Ovary (tissue), 9 donors: Measurements from ENCODE around the gene COX6B2. TPM values are rescaled to one million over a fixed set of nuclear protein-coding genes. Genes with fewer than 3 reads are reported as not detected.

Experiments
- DNase-seq, 5 donors: peaks; one replicate each; pipeline ENCODE4 v3.0.0-alpha.2; 2019 to 2020
- H3K27ac ChIP-seq, 2 donors: fragments of 200-600 bp; one replicate each; pipeline versions ENCODE4 v1.5.1 to v1.8.0; 2019 to 2022
- H3K27me3 ChIP-seq: fragments of 200-600 bp; one replicate; pipeline ENCODE4 v1.8.0; 2022
- H3K36me3 ChIP-seq: fragments of 200-600 bp; sonication (generic); one replicate; pipeline ENCODE4 v1.5.1; 2019
- H3K4me1 ChIP-seq: one replicate; pipeline ENCODE4 v1.8.1; 2013; ENCODE audit warnings: mild to moderate bottlenecking, moderate library complexity; ENCODE audit not compliant: insufficient read depth
- H3K4me3 ChIP-seq: fragments of 200-600 bp; sonication (generic); one replicate; pipeline ENCODE4 v1.5.1; 2017
- H3K9me3 ChIP-seq, 2 donors: fragments of 200-600 bp in 1 of 2; sonication (generic) in 1 of 2; one replicate each; pipeline versions ENCODE4 v1.5.1 to v1.8.1; 2013 to 2019; ENCODE audit warnings: mild to moderate bottlenecking in 1 of 2, moderate library complexity in 1 of 2
- CTCF ChIP-seq, 3 donors: fragments of 450-650 bp in 2 of 3; fragments of 200-600 bp in 1 of 3; IDR thresholded peaks; one replicate each; pipeline versions ENCODE4 v1.5.1 to v1.8.0; 2016 to 2022; ENCODE audit warnings: antibody characterized with exemption in 3 of 3, mild to moderate bottlenecking in 1 of 3
- EP300 ChIP-seq: sonication (generic); formaldehyde crosslinking; IDR thresholded peaks from one replicate; pipeline ENCODE4 v1.6.1; 2017; ENCODE audit warnings: antibody characterized with exemption
- POLR2A ChIP-seq: fragments of 450-650 bp; IDR thresholded peaks from one replicate; pipeline ENCODE4 v1.6.1; 2017; ENCODE audit warnings: antibody characterized with exemption, mild to moderate bottlenecking, moderate library complexity
- WGBS, 3 donors: extraction: QIAGEN DNeasy Blood & Tissue Kit in 1 of 3; methylation state at CpG; one replicate each; pipeline versions ENCODE4 v1.1.5 to v1.1.7; 2013 to 2017; 5-methylcytosine and 5-hydroxymethylcytosine counted together
- intact Hi-C, 4 donors: fragments of 100-400 bp; cut with DNase I; formaldehyde crosslinking; loops; one replicate each; pipeline versions ENCODE4 v1.11.0 to v1.15.1; 2022 to 2023
- polyA plus RNA-seq, 2 donors: library from polyadenylated mRNA; stranded (reverse); fragments of 200-250 nt in 1 of 2; fragments of 350-450 nt in 1 of 2; fragmentation: Illumina TruSeq in 1 of 2; extraction: RNeasy Lipid Tissue Mini Kit (QIAGEN cat#74804) in 1 of 2; gene quantifications; one replicate each; pipeline ENCODE4 v1.2.3, GENCODE V29; 2013 to 2014
- total RNA-seq, 7 donors: library from RNA; depleted of rRNA in 2 of 7; stranded (reverse); fragments of >200 nt in 2 of 7; fragmentation: NEBNext Ultra II Directional in 3 of 7; extraction: Animal tissue kit (Norgen Biotek cat#: 25700) in 3 of 7; gene quantifications; one replicate each; pipeline versions ENCODE4 v1.1.0 to v1.2.4, GENCODE V29; 2016 to 2023
- donor health status: DM: no; HTN: no; CAD: no; lungs with moderate emphysema.
- donor health status: DM: no; HTN: no; CAD: no.
- donor health status: Bipolar disorder and iron deficiency.
- donor health status: DM: yes; HTN: yes; CAD: no.
- donor health status: DM: no; HTN: no; CAD: no.
- donor health status: DM: yes; HTN: yes; CAD: no.

The COX6B2 gene
- total and polyA plus RNA-seq, 9 donors: 0.10 to 1.5 (median 0.36) TPM; not detected in 2

- Histone ChIP-seq H3K4me3 (no peak within 1 kb of the TSS), H3K4me1 (no peaks in the 10 kb centered on the region), H3K36me3 (no peaks in the 10 kb centered on the region), H3K27me3 (no peaks in the 10 kb centered on the region), H3K27ac (no peak within 1 kb of the TSS), H3K9me3 (no peaks in the 10 kb centered on the region)
- TF ChIP-seq EP300 (no peak), POLR2A (no peak), CTCF (IDR thresholded peaks at IDR 0.05) (no peak)
- no peak for DNase-seq
- intact Hi-C loops: no loop called here
- WGBS, 3 donors: 75 to 79% (median 77%) methylated on average over 14 of the region's 14 CpGs
Measured at GRCh38 chr19:55325172-55325571, 29.3 kb downstream of the COX6B2 start, which contains the start of gene TMEM150B. TMEM150B (minus strand) TSS chr19:55325341; CDS start chr19:55321036, 4,305 bp downstream.

- Histone ChIP-seq H3K27ac (no peak overlapping the region), H3K9me3 (no peaks in the 10 kb centered on the region), H3K4me3 (no peak overlapping the region), H3K4me1 (no peaks in the 10 kb centered on the region), H3K27me3 (no peaks in the 10 kb centered on the region), H3K36me3 (no peaks in the 10 kb centered on the region)
- TF ChIP-seq POLR2A (no peak), CTCF (IDR thresholded peaks at IDR 0.05) (no peak), EP300 (no peak)
- WGBS, 3 donors: 85 to 89% (median 89%) methylated on average over 6 of the region's 6 CpGs
- intact Hi-C loops: no loop called here
- no peak for DNase-seq
Measured at GRCh38 chr19:55324662-55325061, 29.9 kb downstream of the COX6B2 start.

- intact Hi-C loops: no loop called here
- H3K27me3 ChIP-seq: no peaks in the 10 kb centered on the region
- no peaks in the 10 kb centered on the region for H3K36me3 ChIP-seq
- TF ChIP-seq POLR2A (no peak), CTCF (IDR thresholded peaks at IDR 0.05) (no peak), EP300 (no peak)
- WGBS, 3 donors: 56 to 72% (median 64%) methylated on average over 12 of the region's 12 CpGs
- no peaks in the 10 kb centered on the region for H3K9me3 ChIP-seq
- no peaks in the 10 kb centered on the region for H3K4me1 ChIP-seq
- DNase-seq: no peak
- no peak overlapping the region for H3K4me3 ChIP-seq
- no peak overlapping the region for H3K27ac ChIP-seq
Measured at GRCh38 chr19:55322204-55322885, 32.2 kb downstream of the COX6B2 start.

GRCh38 chr19:55321466-55322137 is 32.9 kb downstream of the COX6B2 start:
- Histone ChIP-seq H3K36me3 (no peaks in the 10 kb centered on the region), H3K4me1 (no peaks in the 10 kb centered on the region), H3K27me3 (no peaks in the 10 kb centered on the region), H3K4me3 (no peak overlapping the region), H3K27ac (no peak overlapping the region), H3K9me3 (no peaks in the 10 kb centered on the region)
- intact Hi-C loops: no loop called here
- WGBS, 3 donors: 79 to 81% (median 80%) methylated on average over 9 of the region's 9 CpGs
- TF ChIP-seq CTCF (IDR thresholded peaks at IDR 0.05): no peak
- TF ChIP-seq POLR2A: no peak
- no peak for TF ChIP-seq EP300
- DNase-seq: no peak
